Panc1 (cell line): ENCODE measurements around the gene ELF5. TPM values are rescaled to one million over a fixed set of nuclear protein-coding genes. Genes with fewer than 3 reads are reported as not detected.

Experiments used
- ATAC-seq: fragments of 200-7000 bp; cut with Tn5 transposase; 2 replicates; pipeline ENCODE4 v1.9.1; 2020; ENCODE audit warnings: mild to moderate bottlenecking, moderate library complexity
- BruUV-seq: library from RNA; stranded (reverse); fragments of 400-500 nt; replicated peaks from 2 replicates; lab custom pipeline; 2021; lab: Mats Ljungman, UMichigan
- CTCF ChIA-PET: fragments of 300-600 bp; sonication (Branson Sonifier 250); formaldehyde crosslinking; loops from one replicate; lab custom pipeline; 2022; ENCODE audit warnings: antibody characterized with exemption; lab: Charles Lee
- POLR2A ChIA-PET: fragments of 300-600 bp; sonication (Branson Sonifier 250); formaldehyde crosslinking; loops from one replicate; lab custom pipeline; 2022; ENCODE audit warnings: antibody characterized with exemption; lab: Charles Lee
- DNase-seq: peaks from one replicate; pipeline ENCODE4 v3.0.0-alpha.2; 2010; ENCODE audit warnings: low read depth, low spot score
- H3K27ac ChIP-seq: 2 replicates; pipeline ENCODE4 v1.5.1; 2011; ENCODE audit warnings: mild to moderate bottlenecking, low read length, inconsistent platforms
- H3K27me3 ChIP-seq: fragments of 200-500 bp; sonication (Bioruptor generic); 2 replicates; pipeline ENCODE4 v1.6.0; 2014; ENCODE audit warnings: low read length, inconsistent platforms; ENCODE audit not compliant: control insufficient read depth, insufficient read depth
- H3K36me3 ChIP-seq: fragments of 200-500 bp; sonication (Bioruptor generic); 2 replicates; pipeline ENCODE4 v1.5.1; 2014; ENCODE audit warnings: inconsistent platforms, mild to moderate bottlenecking, low read length, moderate library complexity; ENCODE audit not compliant: control insufficient read depth, insufficient read depth
- H3K4me1 ChIP-seq: 2 replicates; pipeline ENCODE4 v1.5.1; 2011; ENCODE audit warnings: inconsistent platforms, mild to moderate bottlenecking, low read length, moderate library complexity; ENCODE audit not compliant: control insufficient read depth, insufficient read depth
- H3K4me3 ChIP-seq, 2 experiments: 2 replicates each; pipeline ENCODE4 v1.5.1; 2011 to 2012; ENCODE audit warnings: low read depth in 2 of 2, low read length in 2 of 2, mild to moderate bottlenecking in 2 of 2, inconsistent platforms in 1 of 2, moderate library complexity in 1 of 2
- H3K9me3 ChIP-seq: fragments of 200-500 bp; sonication (Bioruptor generic); 2 replicates; pipeline ENCODE4 v1.5.1; 2014; ENCODE audit warnings: low read depth, mild to moderate bottlenecking, inconsistent platforms, low read length, moderate library complexity; ENCODE audit not compliant: control insufficient read depth, insufficient read depth
- POLR2AphosphoS5 ChIP-seq: IDR thresholded peaks from 2 replicates; pipeline ENCODE4 v1.6.1; 2012; ENCODE audit warnings: mild to moderate bottlenecking, low read depth, low read length, moderate library complexity
- SIN3A ChIP-seq: IDR thresholded peaks from 2 replicates; pipeline ENCODE4 v1.6.1; 2012; ENCODE audit warnings: low read depth, mild to moderate bottlenecking, low read length, moderate library complexity, borderline replicate concordance; ENCODE audit not compliant: insufficient read depth
- TCF7L2 ChIP-seq: IDR thresholded peaks from 2 replicates; pipeline ENCODE4 v1.6.1; 2011; ENCODE audit warnings: mild to moderate bottlenecking, low read depth, low read length, inconsistent platforms
- in situ Hi-C: cut with HindIII; loops from 2 replicates; pipeline ENCODE4 v1.10.0; 2016; ENCODE audit warnings: low sequenced_read_pairs, low pct_unique_long_range_greater_than_20kb
- intact Hi-C: fragments of 100-400 bp; cut with micrococcal nuclease; formaldehyde crosslinking; loops from one replicate; pipeline ENCODE4 v1.10.0; 2022; ENCODE audit not compliant: unreplicated experiment
- total RNA-seq: library from RNA; stranded (reverse); gene quantifications from one replicate; pipeline ENCODE4 v1.2.1, GENCODE V29; 2021; ENCODE audit not compliant: unreplicated experiment
- TF ChIP-seq, protein P1 (sequence below), 2 experiments: IDR thresholded peaks; 2 replicates each; pipeline ENCODE4 v1.6.1; 2011 to 2012; ENCODE audit warnings: low read depth in 2 of 2, control low read depth in 1 of 2, low read length in 1 of 2, mild to moderate bottlenecking in 1 of 2, moderate library complexity in 1 of 2; ENCODE audit not compliant: insufficient read depth in 1 of 2
- TF ChIP-seq, protein P2 (sequence below): fragments of 450-650 bp; IDR thresholded peaks from 2 replicates; pipeline ENCODE4 v1.5.1; 2017; ENCODE audit warnings: mild to moderate bottlenecking

The ELF5 gene
- total RNA-seq, 1 experiment from 2014 or later = not detected

DNA sequence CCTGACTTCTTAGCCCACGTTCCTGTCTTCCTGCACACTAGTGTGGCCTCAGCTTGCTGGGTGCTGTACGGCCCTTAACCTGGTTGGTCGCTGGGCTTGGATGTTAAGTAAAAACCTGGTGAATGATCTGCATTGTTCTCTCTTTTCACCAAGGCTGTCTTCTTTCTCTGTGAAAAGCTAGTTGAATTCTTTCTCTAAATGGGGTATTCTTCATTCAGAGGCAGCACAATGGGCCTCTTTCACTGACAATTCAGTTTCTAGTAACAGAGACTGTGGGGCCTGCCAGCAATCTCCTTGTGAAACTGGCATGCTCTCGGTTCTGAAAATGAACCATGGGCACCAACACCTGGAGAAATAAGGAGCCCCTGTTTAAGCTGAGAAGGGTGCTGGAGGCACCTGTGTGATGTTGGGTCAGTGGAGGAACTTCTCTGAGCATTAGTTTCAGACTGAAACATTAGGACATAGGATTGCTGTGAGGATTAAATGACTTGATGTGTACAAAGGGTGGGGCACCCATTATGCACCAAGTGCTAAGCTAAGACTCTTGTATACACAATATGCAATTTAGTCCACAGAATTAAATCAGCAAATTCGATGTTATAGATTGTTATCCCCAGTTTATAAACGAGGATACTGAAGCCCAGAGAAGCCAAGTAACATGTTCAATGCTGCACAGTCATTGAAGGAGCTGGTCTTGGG, 33.1 kb upstream of the ELF5 start:
- POLR2A ChIA-PET = no interaction called here
- in situ Hi-C loops (no loop called here), intact Hi-C loops (no loop called here)
- no peak for DNase-seq
- no peaks in the 10 kb centered on the region for H3K36me3 ChIP-seq
- H3K9me3 ChIP-seq = no peaks in the 10 kb centered on the region
- no TSS peak for BruUV-seq
- peaks cover 19% of the 10 kb centered on the region for H3K27me3 ChIP-seq
- no peak overlapping the region for H3K4me3 ChIP-seq
- CTCF ChIA-PET = no interaction called here
- TF ChIP-seq, protein P1, sequence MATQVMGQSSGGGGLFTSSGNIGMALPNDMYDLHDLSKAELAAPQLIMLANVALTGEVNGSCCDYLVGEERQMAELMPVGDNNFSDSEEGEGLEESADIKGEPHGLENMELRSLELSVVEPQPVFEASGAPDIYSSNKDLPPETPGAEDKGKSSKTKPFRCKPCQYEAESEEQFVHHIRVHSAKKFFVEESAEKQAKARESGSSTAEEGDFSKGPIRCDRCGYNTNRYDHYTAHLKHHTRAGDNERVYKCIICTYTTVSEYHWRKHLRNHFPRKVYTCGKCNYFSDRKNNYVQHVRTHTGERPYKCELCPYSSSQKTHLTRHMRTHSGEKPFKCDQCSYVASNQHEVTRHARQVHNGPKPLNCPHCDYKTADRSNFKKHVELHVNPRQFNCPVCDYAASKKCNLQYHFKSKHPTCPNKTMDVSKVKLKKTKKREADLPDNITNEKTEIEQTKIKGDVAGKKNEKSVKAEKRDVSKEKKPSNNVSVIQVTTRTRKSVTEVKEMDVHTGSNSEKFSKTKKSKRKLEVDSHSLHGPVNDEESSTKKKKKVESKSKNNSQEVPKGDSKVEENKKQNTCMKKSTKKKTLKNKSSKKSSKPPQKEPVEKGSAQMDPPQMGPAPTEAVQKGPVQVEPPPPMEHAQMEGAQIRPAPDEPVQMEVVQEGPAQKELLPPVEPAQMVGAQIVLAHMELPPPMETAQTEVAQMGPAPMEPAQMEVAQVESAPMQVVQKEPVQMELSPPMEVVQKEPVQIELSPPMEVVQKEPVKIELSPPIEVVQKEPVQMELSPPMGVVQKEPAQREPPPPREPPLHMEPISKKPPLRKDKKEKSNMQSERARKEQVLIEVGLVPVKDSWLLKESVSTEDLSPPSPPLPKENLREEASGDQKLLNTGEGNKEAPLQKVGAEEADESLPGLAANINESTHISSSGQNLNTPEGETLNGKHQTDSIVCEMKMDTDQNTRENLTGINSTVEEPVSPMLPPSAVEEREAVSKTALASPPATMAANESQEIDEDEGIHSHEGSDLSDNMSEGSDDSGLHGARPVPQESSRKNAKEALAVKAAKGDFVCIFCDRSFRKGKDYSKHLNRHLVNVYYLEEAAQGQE (IDR thresholded peaks at IDR 0.05; ENCODE audit: insufficient read depth in 1 of 2, low read depth in 2 of 2, low read length in 1 of 2) = no peak
- TF ChIP-seq, protein P2, sequence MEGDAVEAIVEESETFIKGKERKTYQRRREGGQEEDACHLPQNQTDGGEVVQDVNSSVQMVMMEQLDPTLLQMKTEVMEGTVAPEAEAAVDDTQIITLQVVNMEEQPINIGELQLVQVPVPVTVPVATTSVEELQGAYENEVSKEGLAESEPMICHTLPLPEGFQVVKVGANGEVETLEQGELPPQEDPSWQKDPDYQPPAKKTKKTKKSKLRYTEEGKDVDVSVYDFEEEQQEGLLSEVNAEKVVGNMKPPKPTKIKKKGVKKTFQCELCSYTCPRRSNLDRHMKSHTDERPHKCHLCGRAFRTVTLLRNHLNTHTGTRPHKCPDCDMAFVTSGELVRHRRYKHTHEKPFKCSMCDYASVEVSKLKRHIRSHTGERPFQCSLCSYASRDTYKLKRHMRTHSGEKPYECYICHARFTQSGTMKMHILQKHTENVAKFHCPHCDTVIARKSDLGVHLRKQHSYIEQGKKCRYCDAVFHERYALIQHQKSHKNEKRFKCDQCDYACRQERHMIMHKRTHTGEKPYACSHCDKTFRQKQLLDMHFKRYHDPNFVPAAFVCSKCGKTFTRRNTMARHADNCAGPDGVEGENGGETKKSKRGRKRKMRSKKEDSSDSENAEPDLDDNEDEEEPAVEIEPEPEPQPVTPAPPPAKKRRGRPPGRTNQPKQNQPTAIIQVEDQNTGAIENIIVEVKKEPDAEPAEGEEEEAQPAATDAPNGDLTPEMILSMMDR = no peak
- TF ChIP-seq TCF7L2 = no peak
- no peak for TF ChIP-seq POLR2AphosphoS5
- TF ChIP-seq SIN3A = no peak
- ATAC-seq = no peak
- no peak overlapping the region for H3K27ac ChIP-seq
- no peaks in the 10 kb centered on the region for H3K4me1 ChIP-seq

DNA sequence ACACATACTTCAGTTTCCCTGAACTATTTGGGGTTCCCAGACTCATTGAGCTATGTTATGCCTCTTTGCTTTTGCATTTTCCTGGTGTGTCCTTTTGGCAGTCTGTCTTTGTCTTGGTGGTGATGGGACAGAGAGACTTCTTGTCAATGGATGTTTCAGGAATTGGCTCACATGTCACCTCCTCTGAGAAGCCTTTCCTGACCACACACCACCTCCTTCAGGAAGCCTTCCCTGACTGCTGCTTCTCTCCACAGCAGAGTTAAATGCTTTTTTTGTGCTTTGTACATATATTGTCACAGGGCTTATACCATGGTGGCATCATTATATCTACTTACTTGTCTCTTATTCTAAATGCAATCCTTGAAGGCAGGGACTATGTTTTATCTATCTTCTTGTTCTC, 28.5 kb upstream of the ELF5 start:
- DNase-seq (no peak), ATAC-seq (no peak)
- H3K36me3 ChIP-seq = no peaks in the 10 kb centered on the region
- TF ChIP-seq, protein P2 = no peak
- TF ChIP-seq SIN3A (no peak), TCF7L2 (no peak), POLR2AphosphoS5 (no peak)
- TF ChIP-seq, protein P1 (IDR thresholded peaks at IDR 0.05; ENCODE audit: insufficient read depth in 1 of 2, low read depth in 2 of 2, low read length in 1 of 2) = no peak
- no TSS peak for BruUV-seq
- H3K27me3 ChIP-seq = peaks cover 37% of the 10 kb centered on the region
- no peaks in the 10 kb centered on the region for H3K9me3 ChIP-seq
- ChIA-PET CTCF (no interaction called here), POLR2A (no interaction called here)
- in situ Hi-C loops (no loop called here), intact Hi-C loops (no loop called here)
- no peaks in the 10 kb centered on the region for H3K4me1 ChIP-seq
- no peak overlapping the region for H3K27ac ChIP-seq
- H3K4me3 ChIP-seq = no peak overlapping the region
